Upper lobe of left lung (tissue), 4 donors: ENCODE data around the gene PEX10.

ENCODE experiments used
- CTCF ChIP-seq, 6 experiments: fragments of 450-650 bp in 4 of 6; fragments of 200-600 bp in 2 of 6; sonication (generic) in 2 of 6; IDR thresholded peaks; one replicate each; pipeline ENCODE4 v1.5.1; 2016 to 2019; ENCODE audit warnings: antibody characterized with exemption in 6 of 6
- EP300 ChIP-seq, 4 donors: sonication (generic); formaldehyde crosslinking; IDR thresholded peaks; one replicate each; pipeline ENCODE4 v1.5.1; 2017; ENCODE audit warnings: antibody characterized with exemption in 4 of 4, control low read depth in 2 of 4
- POLR2A ChIP-seq, 4 donors: fragments of 450-650 bp; IDR thresholded peaks; one replicate each; pipeline ENCODE4 v1.5.1; 2016 to 2017; ENCODE audit warnings: antibody characterized with exemption in 4 of 4, mild to moderate bottlenecking in 2 of 4
- POLR2AphosphoS5 ChIP-seq, 2 donors: sonication (generic); formaldehyde crosslinking; IDR thresholded peaks; one replicate each; pipeline ENCODE4 v1.5.1; 2017; ENCODE audit warnings: antibody characterized with exemption in 2 of 2

DNA sequence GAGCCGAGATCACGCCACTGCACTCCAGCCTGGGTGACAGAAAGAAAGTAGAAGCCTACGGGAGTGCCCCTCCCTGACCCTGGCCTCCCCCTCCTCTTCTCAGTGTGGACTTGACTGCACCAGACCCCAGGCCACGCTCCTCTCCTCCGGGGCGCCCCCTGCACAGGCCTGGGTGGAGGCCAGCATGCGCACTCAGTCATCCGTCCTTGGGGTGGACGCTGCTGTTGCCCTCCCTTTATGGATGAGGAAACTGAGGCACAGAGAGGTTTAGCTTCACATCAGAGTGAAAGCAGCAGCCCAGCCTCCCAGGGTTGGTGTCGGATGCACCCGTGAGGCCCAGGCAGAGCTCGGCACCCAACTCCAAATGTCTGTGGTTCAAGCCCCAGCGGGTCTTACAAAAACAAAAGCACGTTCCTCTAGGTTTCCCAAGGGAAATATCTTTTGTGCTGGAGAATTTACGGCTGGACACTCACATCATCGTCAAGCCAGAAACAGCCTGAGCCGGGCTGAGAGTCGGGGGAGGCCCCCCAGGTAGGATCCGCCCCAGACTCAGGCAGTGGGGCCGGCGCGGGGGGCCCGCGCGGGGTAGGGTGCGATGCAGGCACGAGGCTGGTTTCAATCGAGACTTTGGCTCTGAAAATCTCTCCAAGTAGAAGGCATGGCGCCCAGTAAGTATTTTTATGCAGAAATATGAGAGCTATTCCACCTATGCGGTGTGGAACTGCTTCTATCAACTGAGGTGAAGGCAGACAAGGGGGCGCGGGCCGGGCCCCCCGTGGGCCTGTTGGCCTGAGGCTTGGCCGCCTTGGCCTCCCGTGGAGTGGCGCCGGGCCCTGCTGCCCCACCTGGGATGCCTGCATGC, 57.6 kb downstream of the PEX10 start:
- TF ChIP-seq CTCF (IDR thresholded peaks at IDR 0.05) (no peak), POLR2A (IDR thresholded peaks at IDR 0.05) (no peak), POLR2AphosphoS5 (IDR thresholded peaks at IDR 0.05) (no peak), EP300 (IDR thresholded peaks at IDR 0.05) (no peak)
